H1 (cell line): ENCODE data around the gene SECISBP2. TPM values are rescaled to one million over a fixed set of nuclear protein-coding genes. Genes with fewer than 3 reads are reported as not detected.

Experiments
- CTCF ChIA-PET: fragments of 300-600 bp; sonication (Branson Sonifier 250); formaldehyde crosslinking; loops from one replicate; lab custom pipeline; 2021; ENCODE audit not compliant: partially characterized antibody; lab: Charles Lee
- POLR2A ChIA-PET: fragments of 300-600 bp; sonication (Branson Sonifier 250); formaldehyde crosslinking; loops from one replicate; lab custom pipeline; 2021; ENCODE audit warnings: inconsistent platforms; ENCODE audit not compliant: partially characterized antibody; lab: Charles Lee
- DNase-seq, 2 experiments: peaks; one replicate each; pipeline versions ENCODE4 v3.0.0 to v3.0.0-alpha.2; 2010 to 2022; ENCODE audit warnings: low spot score in 2 of 2, low read depth in 1 of 2, mixed read lengths in 1 of 2
- FAIRE-seq: peaks from 2 replicates; lab custom pipeline; 2011; peaks lifted over from hg19 to GRCh38; lab: Jason Lieb, UNC
- H2AFZ ChIP-seq: 2 replicates; pipeline ENCODE4 v1.8.1; 2012; ENCODE audit warnings: low read length, inconsistent platforms
- H2AK5ac ChIP-seq: 2 replicates; pipeline ENCODE4 v1.6.1; 2013; ENCODE audit warnings: low read depth, low read length
- H2BK120ac ChIP-seq: replicated peaks from 2 replicates; pipeline ENCODE3; 2013; ENCODE audit warnings: low read depth, low read length, inconsistent platforms
- H2BK12ac ChIP-seq: 2 replicates; pipeline ENCODE4 v1.6.1; 2013; ENCODE audit warnings: low read depth, low read length
- H2BK15ac ChIP-seq: 2 replicates; pipeline ENCODE4 v1.6.1; 2013; ENCODE audit warnings: low read length
- H2BK20ac ChIP-seq: 2 replicates; pipeline ENCODE4 v1.6.1; 2013; ENCODE audit warnings: low read length
- H2BK5ac ChIP-seq: 2 replicates; pipeline ENCODE4 v1.6.1; 2013; ENCODE audit warnings: low read depth, low read length
- H3K14ac ChIP-seq: 2 replicates; pipeline ENCODE4 v1.6.1; 2013; ENCODE audit warnings: inconsistent platforms; ENCODE audit not compliant: insufficient read length
- H3K18ac ChIP-seq: 2 replicates; pipeline ENCODE4 v1.6.1; 2013; ENCODE audit warnings: low read length; ENCODE audit errors: extremely low read depth
- H3K23ac ChIP-seq: 2 replicates; pipeline ENCODE4 v1.6.1; 2013; ENCODE audit warnings: inconsistent platforms; ENCODE audit not compliant: insufficient read length
- H3K23me2 ChIP-seq: 2 replicates; pipeline ENCODE4 v1.6.1; 2013; ENCODE audit warnings: low read depth, low read length
- H3K27ac ChIP-seq: 2 replicates; pipeline ENCODE4 v1.6.1; 2011; ENCODE audit warnings: low read depth, low read length, inconsistent platforms
- H3K27me3 ChIP-seq, 4 experiments: replicated peaks in 1 of 4; 1 replicate in 1 of 4; 2 replicates in 3 of 4; pipeline versions ENCODE4 v1.6.1 to v1.8.1; 2011 to 2013; ENCODE audit warnings: low read length in 3 of 4, mild to moderate bottlenecking in 3 of 4, inconsistent platforms in 2 of 4, mixed read lengths in 2 of 4, moderate library complexity in 1 of 4; ENCODE audit not compliant: control insufficient read depth in 3 of 4, insufficient read depth in 3 of 4; ENCODE audit errors: extremely low read depth in 1 of 4
- H3K36me3 ChIP-seq, 4 experiments: 2 replicates each; pipeline versions ENCODE4 v1.6.1 to v1.8.1; 2011 to 2013; ENCODE audit warnings: mild to moderate bottlenecking in 4 of 4, low read length in 3 of 4, moderate library complexity in 2 of 4, control low read depth in 1 of 4, inconsistent platforms in 1 of 4; ENCODE audit not compliant: insufficient read depth in 4 of 4, control insufficient read depth in 2 of 4
- H3K4ac ChIP-seq: replicated peaks from 2 replicates; pipeline ENCODE3; 2013; ENCODE audit warnings: low read length, low read depth, mixed read lengths, inconsistent platforms; ENCODE audit not compliant: insufficient read length
- H3K4me1 ChIP-seq, 4 experiments: replicated peaks in 1 of 4; 1 replicate in 1 of 4; 2 replicates in 3 of 4; pipeline versions ENCODE4 v1.6.1 to v1.8.1; 2011 to 2013; ENCODE audit warnings: low read length in 3 of 4, inconsistent platforms in 2 of 4, mixed read lengths in 1 of 4; ENCODE audit not compliant: insufficient read depth in 4 of 4, control insufficient read depth in 3 of 4
- H3K4me2 ChIP-seq, 2 experiments: 2 replicates each; pipeline versions ENCODE4 v1.6.1 to v1.8.1; 2011 to 2013; ENCODE audit warnings: low read depth in 2 of 2, low read length in 2 of 2, control low read depth in 1 of 2, inconsistent platforms in 1 of 2, mild to moderate bottlenecking in 1 of 2; ENCODE audit not compliant: insufficient read depth in 1 of 2
- H3K4me3 ChIP-seq, 4 experiments: fragments of 200-600, 300-600 bp in 1 of 4; sonication (generic), shearing (Covaris generic), sonication (Bioruptor Twin) in 1 of 4; 2 replicates each; pipeline versions ENCODE4 v1.5.1 to v1.8.1; 2011 to 2016; ENCODE audit warnings: low read length in 4 of 4, low read depth in 3 of 4, control low read depth in 2 of 4, inconsistent platforms in 2 of 4, mild to moderate bottlenecking in 2 of 4, mixed read lengths in 1 of 4, moderate library complexity in 1 of 4; ENCODE audit not compliant: insufficient read depth in 2 of 4; ENCODE audit errors: extremely low read depth in 1 of 4
- H3K56ac ChIP-seq: replicated peaks from 2 replicates; pipeline ENCODE3; 2013; ENCODE audit warnings: low read depth, mild to moderate bottlenecking, mixed read lengths, low read length, inconsistent platforms; ENCODE audit not compliant: insufficient read length
- H3K79me1 ChIP-seq: 2 replicates; pipeline ENCODE4 v1.6.1; 2013; ENCODE audit warnings: low read depth, low read length, control low read depth
- H3K79me2 ChIP-seq, 2 experiments: 2 replicates each; pipeline versions ENCODE4 v1.6.1 to v1.8.1; 2012 to 2013; ENCODE audit warnings: low read length in 2 of 2, mild to moderate bottlenecking in 2 of 2, inconsistent platforms in 1 of 2; ENCODE audit not compliant: insufficient read depth in 2 of 2, control insufficient read depth in 1 of 2
- H3K9ac ChIP-seq, 4 experiments: replicated peaks in 1 of 4; 1 replicate in 1 of 4; 2 replicates in 3 of 4; pipeline versions ENCODE4 v1.6.1 to v1.8.1; 2011 to 2013; ENCODE audit warnings: low read depth in 3 of 4, low read length in 3 of 4, control low read depth in 2 of 4, mild to moderate bottlenecking in 2 of 4, moderate library complexity in 2 of 4, inconsistent platforms in 1 of 4; ENCODE audit errors: extremely low read depth in 1 of 4
- H3K9me3 ChIP-seq, 2 experiments: 2 replicates each; pipeline versions ENCODE4 v1.6.1 to v1.8.1; 2012 to 2013; ENCODE audit warnings: mild to moderate bottlenecking in 2 of 2, moderate library complexity in 2 of 2, control low read depth in 1 of 2, inconsistent platforms in 1 of 2, low read depth in 1 of 2, low read length in 1 of 2, mixed read lengths in 1 of 2; ENCODE audit not compliant: insufficient read depth in 2 of 2
- H4K20me1 ChIP-seq, 2 experiments: replicated peaks in 1 of 2; 2 replicates each; pipeline versions ENCODE3 to v1.8.1; 2011 to 2013; ENCODE audit warnings: inconsistent platforms in 2 of 2, low read length in 2 of 2, mild to moderate bottlenecking in 1 of 2; ENCODE audit not compliant: insufficient read depth in 2 of 2, control insufficient read depth in 1 of 2
- H4K5ac ChIP-seq: 2 replicates; pipeline ENCODE4 v1.6.1; 2013; ENCODE audit warnings: low read length, low read depth, mixed read lengths, inconsistent platforms; ENCODE audit not compliant: insufficient read length
- H4K8ac ChIP-seq: 2 replicates; pipeline ENCODE4 v1.8.0; 2013; ENCODE audit warnings: mild to moderate bottlenecking, moderate library complexity, low read length, inconsistent platforms; ENCODE audit not compliant: insufficient read depth; ENCODE audit errors: extremely low read depth
- H4K91ac ChIP-seq: replicated peaks from 2 replicates; pipeline ENCODE3; 2013; ENCODE audit warnings: low read length, mixed read lengths, inconsistent platforms; ENCODE audit not compliant: insufficient read length
- ATF2 ChIP-seq: IDR thresholded peaks from 2 replicates; pipeline ENCODE4 v1.6.1; 2012; ENCODE audit warnings: low read length, inconsistent platforms
- CBX8 ChIP-seq: fragments of 300-800, 300-1000 bp; sonication (generic); IDR thresholded peaks from 2 replicates; pipeline ENCODE4 v1.7.1; 2016; ENCODE audit warnings: low read depth, low read length, borderline replicate concordance
- GTF2F1 ChIP-seq: IDR thresholded peaks from 2 replicates; pipeline ENCODE4 v1.6.1; 2012; ENCODE audit warnings: low read depth, low read length, improper control_type of control experiment, borderline replicate concordance
- HDAC2 ChIP-seq, 2 experiments: fragments of 300-600 bp in 1 of 2; sonication (generic) in 1 of 2; IDR thresholded peaks; 2 replicates each; pipeline ENCODE4 v1.6.1; 2011 to 2012; ENCODE audit warnings: low read depth in 2 of 2, low read length in 2 of 2, mild to moderate bottlenecking in 2 of 2, moderate library complexity in 2 of 2, borderline replicate concordance in 1 of 2, inconsistent platforms in 1 of 2
- MAFK ChIP-seq: IDR thresholded peaks from 2 replicates; pipeline ENCODE4 v1.6.1; 2012; ENCODE audit warnings: low read depth, mild to moderate bottlenecking, improper control_type of control experiment, low read length
- PHF8 ChIP-seq: fragments of 200-600 bp; sonication (generic); conservative IDR thresholded peaks from 2 replicates; pipeline ENCODE4 v1.7.1; 2012; ENCODE audit warnings: low read depth, mild to moderate bottlenecking, inconsistent platforms, low read length, moderate library complexity
- POLR2AphosphoS5 ChIP-seq: IDR thresholded peaks from 2 replicates; pipeline ENCODE4 v1.6.1; 2011; ENCODE audit warnings: low read depth, low read length
- WGBS, 2 experiments: shearing (Covaris generic) in 1 of 2; methylation state at CpG; one replicate each; pipeline versions ENCODE4 v1.1.6 to v1.1.7; 2013 to 2015; ENCODE audit warnings: low lambda C conversion rate in 2 of 2, mixed read lengths in 2 of 2, inconsistent platforms in 1 of 2, low coverage in 1 of 2, missing lambda C conversion rate in 1 of 2; ENCODE audit not compliant: insufficient replicate concordance in 2 of 2, insufficient coverage in 1 of 2, insufficient read length in 1 of 2; ENCODE audit errors: extremely low coverage in 1 of 2, missing lambda C conversion rate in 1 of 2; 5-methylcytosine and 5-hydroxymethylcytosine counted together
- polyA plus RNA-seq, 7 experiments: library from polyadenylated mRNA; depleted of rRNA in 3 of 7; stranded (reverse) in 5 of 7; unstranded in 2 of 7; fragments of >200 nt in 5 of 7; fragments of 200-250 nt in 2 of 7; gene quantifications; 1 replicate in 5 of 7; 2 replicates in 1 of 7; 4 replicates in 1 of 7; pipeline versions ENCODE4 v1.2.1 to v1.2.3, GENCODE V29; 2011 to 2013; ENCODE audit warnings: missing spikeins in 2 of 7, mixed read lengths in 2 of 7
- total RNA-seq: library from RNA; stranded (reverse); fragmentation: NEBNext Ultra II Directional; extraction: Animal tissue kit (Norgen Biotek cat#: 25700); gene quantifications from 2 replicates; pipeline ENCODE4 v1.2.1, GENCODE V29; 2021

SECISBP2 gene
- total and polyA plus RNA-seq, 2 of the 8 experiments (the other 6 are each of a cell fraction or from before 2014, with no cell fraction given): 39.0 to 61.7 TPM

- CTCF ChIA-PET: interaction anchor here (2.9 kb wide), 1 partner anchor 13 kb away, joined by 11 read pairs; no protein-coding TSS in a partner anchor
Observed at GRCh38 chr9:89291741-89292140, 26.6 kb upstream of the SECISBP2 start.

More at GRCh38 chr9:89291741-89292140, 26.6 kb upstream of the SECISBP2 start:
- H3K79me1 ChIP-seq: no peaks in the 10 kb centered on the region
- DNase-seq (no peak), FAIRE-seq (no peak)
- no peak overlapping the region for H2AFZ ChIP-seq
- no peak overlapping the region for H3K18ac ChIP-seq
- H3K9me3 ChIP-seq: peaks cover 9% of the 10 kb centered on the region in 2 experiments; a peak in 3 of 4 replicates
- no peaks in the 10 kb centered on the region; a peak in 2 of 7 replicates for H3K4me1 ChIP-seq
- H2AK5ac ChIP-seq: no peak overlapping the region
- no peaks in the 10 kb centered on the region for H3K27me3 ChIP-seq
- H2BK20ac ChIP-seq: no peak overlapping the region
- no peak overlapping the region for H3K56ac ChIP-seq
- no peak overlapping the region for H3K4ac ChIP-seq
- no peak overlapping the region for H4K8ac ChIP-seq
- no peaks in the 10 kb centered on the region for H4K20me1 ChIP-seq
- H2BK12ac ChIP-seq: no peak overlapping the region
- no peak overlapping the region for H3K27ac ChIP-seq
- no peak overlapping the region for H4K91ac ChIP-seq
- WGBS, 2 experiments: 88% methylated on average over 2 of the region's 2 CpGs; no CpG with 5 or more reads in 1 of the 2 experiments
- H3K23ac ChIP-seq: no peak overlapping the region
- H3K14ac ChIP-seq: no peak overlapping the region
- H2BK120ac ChIP-seq: no peak overlapping the region
- no peak for TF ChIP-seq HDAC2 (IDR thresholded peaks at IDR 0.05; ENCODE audit: borderline replicate concordance in 1 of 2, low read depth in 2 of 2, low read length in 2 of 2)
- TF ChIP-seq GTF2F1: no peak
- no peak for TF ChIP-seq MAFK
- TF ChIP-seq POLR2AphosphoS5: no peak
- no peak for TF ChIP-seq PHF8
- no peak for TF ChIP-seq ATF2
- no peak for TF ChIP-seq CBX8
- no peak overlapping the region for H3K4me3 ChIP-seq
- no peak overlapping the region for H3K9ac ChIP-seq
- peaks cover 0 to 3% (median 0%) of the 10 kb centered on the region in 4 experiments; a peak in 1 of 8 replicates for H3K36me3 ChIP-seq
- POLR2A ChIA-PET: interaction anchor here (1.9 kb wide), 1 partner anchor 19 kb away, joined by 6 read pairs; the partner anchor contains the start of gene CKS2
- H3K4me2 ChIP-seq: no peak overlapping the region
- no peaks in the 10 kb centered on the region for H3K23me2 ChIP-seq
- no peaks in the 10 kb centered on the region for H3K79me2 ChIP-seq
- no peak overlapping the region for H4K5ac ChIP-seq
- H2BK5ac ChIP-seq: no peak overlapping the region
- H2BK15ac ChIP-seq: no peak overlapping the region
